ENCODE data around the gene NATD1.

The NATD1 gene

DNA sequence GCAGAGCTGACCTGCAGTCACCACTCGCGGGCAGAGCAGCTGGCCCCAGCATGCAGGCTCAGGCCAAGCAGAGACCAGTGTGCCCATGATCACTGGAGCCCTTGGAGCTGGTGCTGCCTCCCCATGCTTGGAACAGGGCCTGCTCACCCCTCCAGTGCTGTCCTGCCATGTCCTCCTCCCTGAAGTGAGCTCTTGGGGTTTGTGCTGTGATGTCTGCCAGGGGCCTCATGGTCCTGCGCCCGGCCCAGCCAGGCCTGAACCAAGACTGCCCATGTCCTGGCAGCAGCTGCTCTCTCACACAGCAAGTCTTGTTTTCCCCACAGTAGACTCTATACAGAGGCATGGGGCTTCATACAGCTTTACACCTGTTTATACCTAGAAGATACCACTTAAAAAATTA is 63.8 kb downstream of the NATD1 start:
- no peak for DNase-seq

Data from DMS79 treated with DMSO at 0.1 percent for 48 hours (cell line).